ENCODE data around the gene CCDC138.

Gene CCDC138

GRCh38 chr2:108919571-108920373 is 133.2 kb downstream of the CCDC138 start:
- DNase-seq (ENCODE audit: low read depth in 3 of 3) = no peak

DNA sequence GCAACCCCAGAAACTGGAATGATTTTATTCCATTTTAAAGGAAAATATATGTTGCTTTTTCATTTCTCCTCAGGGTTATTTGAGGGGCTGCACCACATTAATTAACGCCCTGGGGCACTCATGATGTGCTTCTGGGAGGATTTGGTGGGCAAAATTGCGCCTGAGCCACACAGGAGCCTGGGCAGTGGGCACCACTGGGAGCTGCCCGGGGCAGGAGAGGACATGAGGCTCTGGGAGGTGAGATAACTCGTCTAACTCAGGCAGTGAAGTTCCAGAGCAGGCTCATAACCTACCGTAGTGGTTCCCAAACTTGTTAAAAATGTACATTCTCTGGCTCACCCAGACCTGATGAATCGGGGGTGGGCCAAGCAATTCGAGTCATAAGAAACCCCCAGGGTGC is 134.1 kb downstream of the CCDC138 start:
- no peak for DNase-seq (ENCODE audit: low read depth in 3 of 3)

GRCh38 chr2:108921096-108922030 is 134.8 kb downstream of the CCDC138 start:
- DNase-seq (ENCODE audit: low read depth in 3 of 3) = no peak

DNA sequence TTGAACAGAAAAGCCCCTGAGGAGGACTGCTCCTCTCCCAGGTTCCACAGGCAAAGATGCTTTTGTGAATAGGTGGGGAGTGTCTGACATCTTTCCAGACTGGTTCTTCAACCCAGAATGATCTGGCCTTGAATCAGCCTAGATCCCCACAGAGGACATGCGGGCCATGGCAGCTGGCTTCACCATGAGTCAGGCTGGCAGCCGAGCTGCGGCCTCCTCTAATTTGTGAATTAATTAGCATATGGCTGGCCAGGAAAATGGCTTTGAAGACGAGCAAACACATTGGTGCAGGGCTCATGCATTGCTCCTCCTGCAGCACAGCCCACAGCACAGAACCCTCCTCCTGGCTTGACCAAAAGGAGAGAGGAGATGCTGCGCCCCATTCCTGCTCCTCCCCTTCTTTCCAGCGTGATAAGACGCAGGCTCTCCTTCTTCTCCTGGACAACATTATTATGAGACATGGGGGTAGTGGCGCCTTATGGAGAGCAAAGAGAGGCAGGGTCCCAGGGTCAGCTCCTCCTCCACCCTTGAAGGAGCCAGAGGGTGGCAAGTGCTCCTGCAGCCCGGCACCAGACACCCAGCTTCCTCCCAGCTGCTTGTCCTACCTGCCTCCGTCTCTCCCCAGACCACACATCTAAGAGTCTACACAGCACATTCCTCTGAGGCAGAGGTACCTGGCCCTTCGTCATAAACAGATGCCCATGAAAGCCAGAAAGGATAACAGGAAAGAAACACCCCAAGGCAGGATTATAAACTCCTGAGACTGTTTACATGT is 135.8 kb downstream of the CCDC138 start:
- DNase-seq (ENCODE audit: low read depth in 3 of 3) = no peak

GRCh38 chr2:108923019-108923700 is 136.6 kb downstream of the CCDC138 start:
- DNase-seq (ENCODE audit: low read depth in 3 of 3) = no peak

DNA sequence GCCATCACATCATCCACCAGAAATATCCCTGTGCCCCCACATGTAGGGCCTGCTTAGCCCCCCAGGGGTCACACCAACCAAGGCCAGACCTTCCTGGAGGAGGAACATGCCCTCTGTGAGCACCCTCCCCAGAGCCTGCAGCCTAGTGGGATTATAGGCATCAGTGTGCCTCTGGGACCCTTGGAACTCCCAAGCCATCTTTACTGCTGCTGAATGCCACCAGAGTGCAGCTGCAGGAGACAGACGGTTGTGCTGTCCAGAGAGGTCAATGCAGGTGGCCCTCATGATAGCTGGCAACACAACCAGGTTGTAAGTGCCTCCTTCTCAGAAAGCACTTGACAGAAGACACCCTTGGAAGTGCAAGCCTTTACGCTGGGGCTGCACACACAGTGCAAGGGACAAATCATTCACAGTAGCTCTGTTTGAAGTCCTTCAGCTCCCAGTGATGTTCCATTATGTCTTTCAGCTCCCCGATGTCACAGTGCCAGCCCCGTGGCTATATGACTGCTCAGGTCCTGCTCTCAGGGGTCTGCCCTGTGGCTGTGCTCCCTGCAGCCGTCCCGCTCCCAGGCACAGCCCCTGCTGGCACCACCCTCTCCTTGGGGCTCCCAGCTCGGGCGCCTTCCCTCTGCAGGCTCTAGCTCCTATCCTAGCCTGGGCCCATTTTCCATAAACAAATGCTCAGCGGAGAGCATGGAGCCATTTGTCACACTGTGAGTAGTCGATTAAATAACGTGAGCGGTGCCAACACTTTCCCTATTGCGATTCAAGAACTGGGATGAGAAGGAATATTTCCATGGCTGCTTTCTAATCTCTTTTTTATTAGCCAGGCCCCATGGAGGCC is 137.4 kb downstream of the CCDC138 start:
- DNase-seq (ENCODE audit: low read depth in 3 of 3) = no peak

GRCh38 chr2:108924580-108925251 is 138.1 kb downstream of the CCDC138 start:
- DNase-seq (ENCODE audit: low read depth in 3 of 3) = no peak

DNA sequence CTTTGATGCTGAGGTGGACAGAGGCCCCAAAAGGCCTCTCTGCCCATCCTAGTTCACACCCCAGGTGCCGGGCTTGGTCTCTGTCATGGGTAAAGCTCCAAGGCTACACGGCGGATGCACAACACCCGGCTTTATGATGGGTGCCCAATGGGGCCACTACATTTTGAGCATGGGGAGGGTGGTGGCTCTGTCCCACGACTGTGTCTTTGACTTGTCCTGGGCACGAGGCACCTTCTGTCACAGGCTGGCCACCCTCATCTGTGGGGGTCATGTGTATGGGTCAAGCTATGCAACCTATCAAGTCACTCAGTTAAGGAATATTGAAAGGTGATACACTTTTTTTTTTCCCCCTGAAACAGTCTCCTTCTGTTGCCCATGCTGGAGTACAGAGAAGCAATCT is 138.7 kb downstream of the CCDC138 start:
- DNase-seq (ENCODE audit: low read depth in 3 of 3) = no peak

- DNase-seq (ENCODE audit: low read depth in 3 of 3) = no peak
Measured at GRCh38 chr2:108925735-108926134, 139.2 kb downstream of the CCDC138 start.
